Keratinocyte (primary cell): Measurements from ENCODE around the gene EXOC4. TPM values are rescaled to one million over a fixed set of nuclear protein-coding genes. Genes with fewer than 3 reads are reported as not detected.

Experiments
- DNase-seq: peaks from one replicate; pipeline ENCODE4 v3.0.0-alpha.2; 2011; ENCODE audit warnings: low read depth, missing footprints, low spot score
- FAIRE-seq: peaks from 2 replicates; lab custom pipeline; 2011; peaks lifted over from hg19 to GRCh38; lab: Jason Lieb, UNC
- H2AFZ ChIP-seq: 2 replicates; pipeline ENCODE4 v1.6.0; 2012; ENCODE audit warnings: low read length, control low read depth, inconsistent platforms; ENCODE audit not compliant: control insufficient read depth
- H3K27ac ChIP-seq: 2 replicates; pipeline ENCODE4 v1.5.1; 2011; ENCODE audit warnings: low read length; ENCODE audit not compliant: control insufficient read depth, insufficient read depth
- H3K27me3 ChIP-seq: 3 replicates; pipeline ENCODE4 v1.6.0; 2011; ENCODE audit warnings: low read length; ENCODE audit not compliant: control insufficient read depth, insufficient read depth; ENCODE audit errors: extremely low read depth
- H3K36me3 ChIP-seq, 2 experiments: 2 replicates in 1 of 2; 3 replicates in 1 of 2; pipeline ENCODE4 v1.5.1; 2011; ENCODE audit warnings: low read length in 2 of 2, mild to moderate bottlenecking in 1 of 2; ENCODE audit not compliant: control insufficient read depth in 2 of 2, insufficient read depth in 2 of 2; ENCODE audit errors: extremely low read depth in 1 of 2
- H3K4me1 ChIP-seq: 3 replicates; pipeline ENCODE4 v1.5.1; 2011; ENCODE audit warnings: low read length; ENCODE audit not compliant: control insufficient read depth, insufficient read depth; ENCODE audit errors: extremely low read depth
- H3K4me2 ChIP-seq: 3 replicates; pipeline ENCODE4 v1.6.0; 2011; ENCODE audit warnings: low read depth, low read length; ENCODE audit not compliant: control insufficient read depth, insufficient read depth; ENCODE audit errors: extremely low read depth
- H3K4me3 ChIP-seq, 3 experiments: fragments of 200-600 bp in 1 of 3; sonication (generic) in 1 of 3; 2 replicates in 2 of 3; 3 replicates in 1 of 3; pipeline ENCODE4 v1.5.1; 2011 to 2016; ENCODE audit warnings: low read length in 3 of 3, mild to moderate bottlenecking in 3 of 3, control low read depth in 2 of 3, inconsistent platforms in 1 of 3, low read depth in 1 of 3, mixed read lengths in 1 of 3, mixed run types in 1 of 3, moderate library complexity in 1 of 3; ENCODE audit not compliant: control insufficient read depth in 2 of 3, insufficient read depth in 2 of 3; ENCODE audit errors: extremely low read depth in 1 of 3
- H3K79me2 ChIP-seq: 2 replicates; pipeline ENCODE4 v1.6.0; 2012; ENCODE audit warnings: low read length; ENCODE audit not compliant: control insufficient read depth, insufficient read depth
- H3K9ac ChIP-seq: 3 replicates; pipeline ENCODE4 v1.6.0; 2011; ENCODE audit warnings: low read length; ENCODE audit not compliant: control insufficient read depth, insufficient read depth; ENCODE audit errors: extremely low read depth
- H3K9me1 ChIP-seq: 3 replicates; pipeline ENCODE4 v1.6.0; 2011; ENCODE audit warnings: low read length; ENCODE audit not compliant: control insufficient read depth, insufficient read depth; ENCODE audit errors: extremely low read depth
- H3K9me3 ChIP-seq: 2 replicates; pipeline ENCODE4 v1.5.1; 2012; ENCODE audit warnings: low read depth, low read length; ENCODE audit not compliant: control insufficient read depth
- H4K20me1 ChIP-seq: 3 replicates; pipeline ENCODE4 v1.6.0; 2011; ENCODE audit warnings: low read length; ENCODE audit not compliant: control insufficient read depth, insufficient read depth; ENCODE audit errors: extremely low read depth
- CTCF ChIP-seq, 3 experiments: IDR thresholded peaks in 1 of 3; conservative IDR thresholded peaks in 1 of 3; optimal IDR thresholded peaks in 1 of 3; 2 replicates in 2 of 3; 3 replicates in 1 of 3; pipeline versions ENCODE3 to v1.5.1; 2011; ENCODE audit warnings: low read length in 3 of 3, mild to moderate bottlenecking in 3 of 3, moderate library complexity in 2 of 3, control low read depth in 1 of 3, inconsistent platforms in 1 of 3; ENCODE audit not compliant: insufficient read depth in 2 of 3; ENCODE audit errors: extremely low read depth in 1 of 3
- EZH2 ChIP-seq: IDR thresholded peaks from one replicate; pipeline ENCODE4 v1.6.1; 2012; ENCODE audit warnings: inconsistent platforms, mild to moderate bottlenecking, low read length, moderate library complexity
- dilution Hi-C: fragments of 300-500 bp; cut with MboI; formaldehyde crosslinking; loops from one replicate; pipeline ENCODE4 v1.7.0; 2020; ENCODE audit warnings: low sequenced_read_pairs; ENCODE audit not compliant: extremely low pct_ligation_motif_present
- polyA plus RNA-seq, 5 experiments: library from polyadenylated mRNA; depleted of rRNA in 3 of 5; stranded (reverse) in 3 of 5; stranded (forward) in 1 of 5; unstranded in 1 of 5; fragments of >200 nt; gene quantifications; 1 replicate in 1 of 5; 2 replicates in 3 of 5; 3 replicates in 1 of 5; pipeline versions ENCODE4 v1.2.1 to v1.2.3, GENCODE V29; 2011 to 2012; ENCODE audit warnings: missing spikeins in 2 of 5, low read depth in 1 of 5, low replicate concordance in 1 of 5

Gene EXOC4
- polyA plus RNA-seq, 1 donor (not counting 4 experiments of a cell fraction or from before 2014, with no cell fraction given) = 52.6 TPM

GRCh38 chr7:133431134-133431724 lies 178.4 kb downstream of the EXOC4 start:
- Histone ChIP-seq H4K20me1 (no peaks in the 10 kb centered on the region), H3K9me1 (no peaks in the 10 kb centered on the region), H3K9ac (no peak overlapping the region), H3K4me2 (peak overlapping the region; percentile 86), H3K4me3 (peak overlapping the region in 2 of 3 experiments; percentile 28 to 53), H3K9me3 (no peaks in the 10 kb centered on the region), H2AFZ (peak overlapping the region; percentile 80), H3K27ac (peak overlapping the region; percentile 45), H3K27me3 (no peaks in the 10 kb centered on the region), H3K4me1 (peaks cover 21% of the 10 kb centered on the region), H3K79me2 (no peaks in the 10 kb centered on the region), H3K36me3 (peaks cover 0 to 1% of the 10 kb centered on the region in 2 experiments)
- no peak for FAIRE-seq
- TF ChIP-seq EZH2 = no peak
- no peak for TF ChIP-seq CTCF (optimal IDR thresholded peaks at IDR 0.05 in 1 of 3, IDR thresholded peaks at IDR 0.05 in 1 of 3, conservative IDR thresholded peaks at IDR 0.05 in 1 of 3; ENCODE audit: extremely low read depth in 1 of 3, insufficient read depth in 2 of 3, low read length in 3 of 3)
- DNase-seq = no peak
- dilution Hi-C loops = no loop called here

GRCh38 chr7:133433165-133433812 lies 180.4 kb downstream of the EXOC4 start:
- H2AFZ ChIP-seq = no peak overlapping the region
- H4K20me1 ChIP-seq = no peaks in the 10 kb centered on the region
- peaks cover 0 to 1% of the 10 kb centered on the region in 2 experiments for H3K36me3 ChIP-seq
- peaks cover 26% of the 10 kb centered on the region for H3K4me1 ChIP-seq
- H3K27me3 ChIP-seq = no peaks in the 10 kb centered on the region
- no peak overlapping the region for H3K4me3 ChIP-seq
- dilution Hi-C loops = no loop called here
- H3K9ac ChIP-seq = no peak overlapping the region
- no peak for FAIRE-seq
- H3K4me2 ChIP-seq = no peak overlapping the region
- no peaks in the 10 kb centered on the region for H3K9me1 ChIP-seq
- no peaks in the 10 kb centered on the region for H3K9me3 ChIP-seq
- H3K79me2 ChIP-seq = no peaks in the 10 kb centered on the region
- H3K27ac ChIP-seq = no peak overlapping the region
- no peak for TF ChIP-seq CTCF (optimal IDR thresholded peaks at IDR 0.05 in 1 of 3, IDR thresholded peaks at IDR 0.05 in 1 of 3, conservative IDR thresholded peaks at IDR 0.05 in 1 of 3; ENCODE audit: extremely low read depth in 1 of 3, insufficient read depth in 2 of 3, low read length in 3 of 3)
- TF ChIP-seq EZH2 = no peak
- DNase-seq = no peak
